Stomach (tissue), 9 donors: ENCODE measurements around the gene INAVA. TPM values are rescaled to one million over a fixed set of nuclear protein-coding genes. Genes with fewer than 3 reads are reported as not detected.

Experiments
- DNase-seq, 2 donors: peaks; one replicate each; pipeline versions ENCODE4 v3.0.0 to v3.0.0-alpha.2; 2013 to 2019
- H3K27ac ChIP-seq, 5 donors: fragments of 200-600 bp in 4 of 5; sonication (generic) in 4 of 5; one replicate each; pipeline ENCODE4 v1.5.1; 2013 to 2019; ENCODE audit warnings: mild to moderate bottlenecking in 1 of 5, moderate library complexity in 1 of 5
- H3K27me3 ChIP-seq, 3 donors: fragments of 200-600 bp; sonication (generic); one replicate each; pipeline ENCODE4 v1.5.1; 2017 to 2019; ENCODE audit warnings: mixed run types in 1 of 3
- H3K36me3 ChIP-seq, 4 donors: fragments of 200-600 bp; sonication (generic); 1 replicate in 3 of 4; 2 replicates in 1 of 4; pipeline ENCODE4 v1.5.1; 2016 to 2019
- H3K4me1 ChIP-seq, 4 donors: fragments of 200-600 bp; sonication (generic); one replicate each; pipeline ENCODE4 v1.5.1; 2016 to 2019
- H3K4me3 ChIP-seq, 4 donors: fragments of 200-600 bp; sonication (generic) in 3 of 4; one replicate each; pipeline ENCODE4 v1.5.1; 2016 to 2019; ENCODE audit warnings: mild to moderate bottlenecking in 1 of 4
- H3K9me3 ChIP-seq, 4 donors: fragments of 200-600 bp; sonication (generic); one replicate each; pipeline ENCODE4 v1.5.1; 2016 to 2019
- CTCF ChIP-seq, 7 experiments: fragments of 450-650 bp in 4 of 7; fragments of 200-600 bp in 3 of 7; sonication (generic) in 3 of 7; IDR thresholded peaks; one replicate each; pipeline ENCODE4 v1.5.1; 2016 to 2019; ENCODE audit warnings: antibody characterized with exemption in 7 of 7, control low read depth in 2 of 7, mild to moderate bottlenecking in 1 of 7
- EP300 ChIP-seq: sonication (generic); formaldehyde crosslinking; IDR thresholded peaks from one replicate; pipeline ENCODE4 v1.6.1; 2017; ENCODE audit warnings: antibody characterized with exemption
- POLR2A ChIP-seq, 4 donors: fragments of 450-650 bp; IDR thresholded peaks; one replicate each; pipeline ENCODE4 v1.6.1; 2016; ENCODE audit warnings: antibody characterized with exemption in 4 of 4, control low read depth in 2 of 4, mild to moderate bottlenecking in 1 of 4, moderate library complexity in 1 of 4
- POLR2AphosphoS5 ChIP-seq, 3 donors: sonication (generic); formaldehyde crosslinking; IDR thresholded peaks; one replicate each; pipeline ENCODE4 v1.6.1; 2016; ENCODE audit warnings: antibody characterized with exemption in 3 of 3
- WGBS, 5 donors: extraction: QIAGEN DNeasy Blood & Tissue Kit in 3 of 5; methylation state at CpG; one replicate each; pipeline versions ENCODE4 v1.1.5 to v1.1.7; 2013 to 2018; 5-methylcytosine and 5-hydroxymethylcytosine counted together
- intact Hi-C: fragments of 100-400 bp; cut with DNase I; formaldehyde crosslinking; loops from one replicate; pipeline ENCODE4 v1.15.1; 2023; ENCODE audit warnings: low total_unique reads
- polyA plus RNA-seq, 3 donors: library from polyadenylated mRNA; stranded (reverse); fragments of 200-250 nt; gene quantifications; one replicate each; pipeline ENCODE4 v1.2.3, GENCODE V29; 2013
- total RNA-seq, 5 donors: library from RNA; depleted of rRNA; stranded (reverse); fragments of >200 nt; gene quantifications; one replicate each; pipeline versions ENCODE4 v1.1.0 to v1.2.3, GENCODE V29; 2014 to 2016
- donor health status: healthy with polysubstance abuse.
- donor health status: Bipolar disorder and iron deficiency.
- donor health status: healthy.

Gene INAVA
- total and polyA plus RNA-seq, 8 donors: 11.3 to 184 (median 71.4) TPM

- 70 to 86% (median 77%) methylated on average over 5 of the region's 5 CpGs for WGBS, 5 donors
- no peaks in the 10 kb centered on the region for H3K9me3 ChIP-seq
- peaks cover 0 to 51% (median 18%) of the 10 kb centered on the region in 4 donors for H3K36me3 ChIP-seq
- intact Hi-C loops: no loop called here
- peaks cover 3 to 57% (median 25%) of the 10 kb centered on the region in 4 donors for H3K4me1 ChIP-seq
- peak in 1 of 2 donors; percentile 26 for DNase-seq
- no peak overlapping the region for H3K4me3 ChIP-seq
- no peaks in the 10 kb centered on the region for H3K27me3 ChIP-seq
- TF ChIP-seq CTCF (IDR thresholded peaks at IDR 0.05) (no peak), EP300 (no peak), POLR2A (IDR thresholded peaks at IDR 0.05) (no peak), POLR2AphosphoS5 (IDR thresholded peaks at IDR 0.05) (no peak)
- H3K27ac ChIP-seq: peak overlapping the region; percentile 24 to 78 (median 55)
Observed at GRCh38 chr1:200907611-200908097, 13.0 kb downstream of the INAVA start.

GRCh38 chr1:200908191-200908868 is 13.6 kb downstream of the INAVA start:
- no peaks in the 10 kb centered on the region for H3K27me3 ChIP-seq
- DNase-seq: peak in 1 of 2 donors; percentile 64
- no peaks in the 10 kb centered on the region for H3K9me3 ChIP-seq
- H3K4me1 ChIP-seq: peaks cover 3 to 54% (median 25%) of the 10 kb centered on the region in 4 donors
- H3K4me3 ChIP-seq: no peak overlapping the region
- peak overlapping the region; percentile 39 to 78 (median 55) for H3K27ac ChIP-seq
- H3K36me3 ChIP-seq: peaks cover 0 to 56% (median 20%) of the 10 kb centered on the region in 4 donors
- intact Hi-C loops: no loop called here
- WGBS, 5 donors: 39 to 79% (median 61%) methylated on average over 4 to 6 of the region's 6 CpGs
- TF ChIP-seq CTCF (IDR thresholded peaks at IDR 0.05) (no peak), EP300 (no peak), POLR2A (IDR thresholded peaks at IDR 0.05) (no peak), POLR2AphosphoS5 (IDR thresholded peaks at IDR 0.05) (peak in 2 of 3 donors; percentile 42 to 79)

DNA sequence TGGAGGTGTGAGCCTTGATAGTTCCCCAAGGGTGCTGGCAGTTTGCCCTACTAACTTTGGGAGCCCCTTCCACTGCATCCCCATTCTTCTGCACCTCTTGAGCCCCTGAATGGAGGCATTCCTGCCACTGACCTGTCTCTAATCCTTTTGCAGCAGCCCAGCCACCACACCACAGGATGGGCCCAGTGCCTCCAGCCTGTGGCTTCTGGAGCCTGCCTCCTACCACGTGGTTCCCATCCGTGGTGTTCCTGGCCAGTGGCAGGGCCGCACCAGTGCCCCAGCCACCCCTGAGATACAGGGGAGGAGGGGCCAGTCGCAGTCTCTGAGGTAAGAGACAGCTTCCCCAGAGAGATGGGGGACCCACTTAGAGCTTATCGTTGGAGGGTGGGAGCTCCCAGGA is 14.4 kb downstream of the INAVA start:
- WGBS, 5 donors: 67 to 82% (median 80%) methylated on average over 3 to 5 of the region's 5 CpGs
- TF ChIP-seq EP300: no peak
- TF ChIP-seq POLR2A (IDR thresholded peaks at IDR 0.05): no peak
- TF ChIP-seq POLR2AphosphoS5 (IDR thresholded peaks at IDR 0.05): no peak
- no peak for TF ChIP-seq CTCF (IDR thresholded peaks at IDR 0.05)
- intact Hi-C loops: no loop called here
- peaks cover 0 to 53% (median 20%) of the 10 kb centered on the region in 4 donors for H3K36me3 ChIP-seq
- no peak for DNase-seq
- no peaks in the 10 kb centered on the region for H3K9me3 ChIP-seq
- H3K4me1 ChIP-seq: peaks cover 3 to 50% (median 25%) of the 10 kb centered on the region in 4 donors
- peak overlapping the region in 4 of 5 donors; percentile 9 to 78 (median 66) for H3K27ac ChIP-seq
- H3K27me3 ChIP-seq: no peaks in the 10 kb centered on the region
- H3K4me3 ChIP-seq: no peak overlapping the region

DNA sequence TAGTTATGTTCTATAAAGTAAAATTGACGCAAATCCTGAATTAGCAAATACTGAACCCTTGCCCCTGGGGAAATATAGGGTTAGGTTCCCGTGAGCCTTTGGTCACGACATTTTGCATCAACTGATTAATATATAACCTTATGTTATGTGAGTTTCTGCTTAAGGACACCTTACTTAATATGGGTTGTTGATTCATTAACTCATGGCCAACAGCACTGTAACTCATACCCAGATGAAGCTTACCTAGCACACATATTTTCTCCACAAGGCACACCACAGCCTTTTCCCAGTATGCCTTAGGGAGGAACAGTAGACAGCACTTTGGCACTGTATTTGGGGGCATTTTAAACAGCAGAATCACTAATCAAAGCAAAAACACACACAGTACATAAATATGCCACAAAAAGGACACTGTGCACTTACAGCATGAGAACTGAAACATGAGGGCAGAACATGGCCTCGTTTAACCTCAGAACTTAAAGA is 15.1 kb downstream of the INAVA start:
- Histone ChIP-seq H3K36me3 (peaks cover 0 to 47% (median 20%) of the 10 kb centered on the region in 4 donors), H3K4me3 (no peak overlapping the region), H3K27ac (no peak overlapping the region), H3K9me3 (no peaks in the 10 kb centered on the region), H3K4me1 (peaks cover 3 to 44% (median 25%) of the 10 kb centered on the region in 4 donors), H3K27me3 (no peaks in the 10 kb centered on the region)
- intact Hi-C loops: no loop called here
- DNase-seq: no peak
- 73 to 89% (median 87%) methylated on average over 4 of the region's 4 CpGs for WGBS, 5 donors
- TF ChIP-seq CTCF (IDR thresholded peaks at IDR 0.05): no peak
- TF ChIP-seq EP300: no peak
- TF ChIP-seq POLR2AphosphoS5 (IDR thresholded peaks at IDR 0.05): no peak
- TF ChIP-seq POLR2A (IDR thresholded peaks at IDR 0.05): no peak
